ENCODE results near the gene PP2D1. TPM values are rescaled to one million over a fixed set of nuclear protein-coding genes. Genes with fewer than 3 reads are reported as not detected.
"Not testable (repeated sequence)": the region's sequence is repeated elsewhere in the genome, so short reads cannot be mapped to it uniquely, and the experiment has no call there.

The PP2D1 gene
- total RNA-seq, 1 experiment from 2014 or later = not detected

- TF ChIP-seq ZNF416 (CRISPR knock-in tag; IDR thresholded peaks at IDR 0.05) (no peak), CTCF (IDR thresholded peaks at IDR 0.05) (no peak), ESRRA (CRISPR knock-in tag; IDR thresholded peaks at IDR 0.05; ENCODE audit: borderline replicate concordance) (no peak)
Observed at GRCh38 chr3:20051123-20051806, 39.2 kb upstream of the PP2D1 start (continued).

GRCh38 chr3:20047976-20048883, 36.2 kb upstream of the PP2D1 start:
- H3K4me3 Mint-ChIP-seq = no peak overlapping the region
- no peak for ATAC-seq
- no peak for DNase-seq (ENCODE audit: low spot score)
- H3K36me3 Mint-ChIP-seq = no peaks in the 10 kb centered on the region
- ChIA-PET POLR2A (no interaction called here), CTCF (no interaction called here)
- no peaks in the 10 kb centered on the region for H3K4me1 Mint-ChIP-seq
- H3K9me3 Mint-ChIP-seq = no peaks in the 10 kb centered on the region
- TF ChIP-seq FOXP1 (CRISPR knock-in tag; IDR thresholded peaks at IDR 0.05; ENCODE audit: borderline replicate concordance) (no peak), SOX15 (CRISPR knock-in tag; IDR thresholded peaks at IDR 0.05) (no peak), HMGA2 (CRISPR knock-in tag; IDR thresholded peaks at IDR 0.05) (no peak), GTF2I (CRISPR knock-in tag; conservative IDR thresholded peaks at IDR 0.05) (no peak)
- no peaks in the 10 kb centered on the region for H3K27me3 Mint-ChIP-seq (ENCODE audit: low read depth)
- no peak overlapping the region for H3K27ac Mint-ChIP-seq

- no peaks in the 10 kb centered on the region for H3K9me3 Mint-ChIP-seq
- DNase-seq (ENCODE audit: low spot score) (no peak), ATAC-seq (no peak)
- H3K36me3 Mint-ChIP-seq = no peaks in the 10 kb centered on the region
- CTCF ChIA-PET = no interaction called here
- POLR2A ChIA-PET = no interaction called here
- no peak for TF ChIP-seq ESRRA (CRISPR knock-in tag; IDR thresholded peaks at IDR 0.05; ENCODE audit: borderline replicate concordance)
- no peak for TF ChIP-seq ATF6 (CRISPR knock-in tag; IDR thresholded peaks at IDR 0.05)
- no peak overlapping the region for H3K27ac Mint-ChIP-seq
- H3K27me3 Mint-ChIP-seq (ENCODE audit: low read depth) = no peaks in the 10 kb centered on the region
- no peaks in the 10 kb centered on the region for H3K4me1 Mint-ChIP-seq
- no peak overlapping the region for H3K4me3 Mint-ChIP-seq
Observed at GRCh38 chr3:20047341-20047779, 35.3 kb upstream of the PP2D1 start.

GRCh38 chr3:20046556-20046955, 34.5 kb upstream of the PP2D1 start:
- POLR2A ChIA-PET = no interaction called here
- peaks cover 2% of the 10 kb centered on the region for H3K4me1 Mint-ChIP-seq
- CTCF ChIA-PET = no interaction called here
- no peak for DNase-seq (ENCODE audit: low spot score)
- no peaks in the 10 kb centered on the region for H3K27me3 Mint-ChIP-seq (ENCODE audit: low read depth)
- TF ChIP-seq NFE2L1 (CRISPR knock-in tag; IDR thresholded peaks at IDR 0.05) (no peak), ATF6 (CRISPR knock-in tag; IDR thresholded peaks at IDR 0.05) (no peak), ERG (CRISPR knock-in tag; IDR thresholded peaks at IDR 0.05) (no peak), TP53 (CRISPR knock-in tag; IDR thresholded peaks at IDR 0.05) (no peak), ATF2 (CRISPR knock-in tag; IDR thresholded peaks at IDR 0.05; ENCODE audit: borderline replicate concordance, low read depth) (no peak), MYBL2 (CRISPR knock-in tag; IDR thresholded peaks at IDR 0.05) (no peak), NR3C1 (CRISPR knock-in tag; conservative IDR thresholded peaks at IDR 0.05; ENCODE audit: low read depth) (no peak), ZNF671 (CRISPR knock-in tag; IDR thresholded peaks at IDR 0.05) (no peak)
- H3K9me3 Mint-ChIP-seq = no peaks in the 10 kb centered on the region
- H3K4me3 Mint-ChIP-seq = no peak overlapping the region
- no peak for ATAC-seq
- H3K27ac Mint-ChIP-seq = no peak overlapping the region
- no peaks in the 10 kb centered on the region for H3K36me3 Mint-ChIP-seq

GRCh38 chr3:20045141-20045540, 33.1 kb upstream of the PP2D1 start:
- H3K27me3 Mint-ChIP-seq (ENCODE audit: low read depth); H3K36me3 Mint-ChIP-seq; H3K27ac Mint-ChIP-seq; H3K9me3 Mint-ChIP-seq; H3K4me3 Mint-ChIP-seq; DNase-seq (ENCODE audit: low spot score); H3K4me1 Mint-ChIP-seq; POLR2A ChIA-PET; ATAC-seq; CTCF ChIA-PET: not testable (repeated sequence)

All from WTC11 (cell line).